Upper lobe of right lung (tissue), 1 donor: Measurements from ENCODE around the gene IL12RB2. TPM values are rescaled to one million over a fixed set of nuclear protein-coding genes. Genes with fewer than 3 reads are reported as not detected.

ENCODE experiments used
- ATAC-seq: fragments of 200-7000 bp; cut with Tn5 transposase; one replicate; pipeline ENCODE4 v1.9.1; 2020; ENCODE audit warnings: mild to moderate bottlenecking, moderate library complexity
- DNase-seq: peaks from one replicate; pipeline ENCODE4 v3.0.0-alpha.2; 2020
- H3K27ac ChIP-seq: fragments of 200-600 bp; one replicate; pipeline ENCODE4 v1.8.0; 2022
- H3K27me3 ChIP-seq: fragments of 200-600 bp; one replicate; pipeline ENCODE4 v1.8.0; 2022; ENCODE audit warnings: mild to moderate bottlenecking
- H3K36me3 ChIP-seq: fragments of 200-600 bp; one replicate; pipeline ENCODE4 v1.8.0; 2022
- H3K4me1 ChIP-seq: fragments of 200-600 bp; one replicate; pipeline ENCODE4 v1.8.0; 2022
- H3K4me3 ChIP-seq: fragments of 200-600 bp; one replicate; pipeline ENCODE4 v1.8.0; 2022; ENCODE audit warnings: mild to moderate bottlenecking
- H3K9me3 ChIP-seq: fragments of 200-600 bp; one replicate; pipeline ENCODE4 v1.8.0; 2022
- CTCF ChIP-seq: fragments of 200-600 bp; IDR thresholded peaks from one replicate; pipeline ENCODE4 v1.8.0; 2022; ENCODE audit warnings: antibody characterized with exemption
- intact Hi-C: fragments of 100-400 bp; cut with DNase I; formaldehyde crosslinking; loops from one replicate; pipeline ENCODE4 v1.11.0; 2022
- total RNA-seq: library from RNA; stranded (reverse); fragmentation: NEBNext Ultra II Directional; extraction: Animal tissue kit (Norgen Biotek cat#: 25700); gene quantifications from one replicate; pipeline ENCODE4 v1.2.1, GENCODE V29; 2021
- donor health status: DM: no; HTN: yes; CAD: no; lungs with severe emphysema.

IL12RB2 gene
- total RNA-seq, 1 donor from 2014 or later, result 0.87 TPM

- DNase-seq, result no peak
- no peak overlapping the region for H3K4me3 ChIP-seq
- intact Hi-C loops, result no loop called here
Measured at GRCh38 chr1:67314696-67315095, 7.0 kb downstream of the IL12RB2 start.

GRCh38 chr1:67316180-67316902 is 8.7 kb downstream of the IL12RB2 start:
- Histone ChIP-seq H3K27ac (no peak overlapping the region), H3K4me3 (no peak overlapping the region), H3K9me3 (no peaks in the 10 kb centered on the region), H3K27me3 (no peaks in the 10 kb centered on the region), H3K4me1 (no peaks in the 10 kb centered on the region), H3K36me3 (no peaks in the 10 kb centered on the region)
- DNase-seq, result no peak
- no peak for ATAC-seq
- no peak for TF ChIP-seq CTCF
- intact Hi-C loops, result no loop called here

More at GRCh38 chr1:67314696-67315095, 7.0 kb downstream of the IL12RB2 start:
- TF ChIP-seq CTCF, result no peak
- H3K36me3 ChIP-seq, result no peaks in the 10 kb centered on the region
- no peaks in the 10 kb centered on the region for H3K9me3 ChIP-seq
- no peaks in the 10 kb centered on the region for H3K4me1 ChIP-seq
- H3K27me3 ChIP-seq, result no peaks in the 10 kb centered on the region
- no peak overlapping the region for H3K27ac ChIP-seq
- ATAC-seq, result no peak

- H3K4me3 ChIP-seq, result no peak overlapping the region
- DNase-seq (no peak), ATAC-seq (no peak)
- H3K9me3 ChIP-seq, result no peaks in the 10 kb centered on the region
- TF ChIP-seq CTCF, result no peak
- H3K4me1 ChIP-seq, result no peaks in the 10 kb centered on the region
- intact Hi-C loops, result no loop called here
- no peaks in the 10 kb centered on the region for H3K36me3 ChIP-seq
- H3K27me3 ChIP-seq, result no peaks in the 10 kb centered on the region
- no peak overlapping the region for H3K27ac ChIP-seq
Measured at GRCh38 chr1:67316918-67317317, 9.2 kb downstream of the IL12RB2 start.

GRCh38 chr1:67317803-67318202 is 10.1 kb downstream of the IL12RB2 start:
- TF ChIP-seq CTCF, result no peak
- H3K36me3 ChIP-seq, result no peaks in the 10 kb centered on the region
- no peak overlapping the region for H3K27ac ChIP-seq
- no peaks in the 10 kb centered on the region for H3K27me3 ChIP-seq
- no peaks in the 10 kb centered on the region for H3K4me1 ChIP-seq
- no peak overlapping the region for H3K4me3 ChIP-seq
- intact Hi-C loops, result no loop called here
- no peaks in the 10 kb centered on the region for H3K9me3 ChIP-seq
- no peak for ATAC-seq
- no peak for DNase-seq

- Histone ChIP-seq H3K27me3 (no peaks in the 10 kb centered on the region), H3K36me3 (no peaks in the 10 kb centered on the region), H3K27ac (no peak overlapping the region), H3K9me3 (no peaks in the 10 kb centered on the region), H3K4me1 (no peaks in the 10 kb centered on the region), H3K4me3 (no peak overlapping the region)
- intact Hi-C loops, result no loop called here
- no peak for TF ChIP-seq CTCF
- no peak for ATAC-seq
- DNase-seq, result no peak
Measured at GRCh38 chr1:67322442-67322841, 14.8 kb downstream of the IL12RB2 start.

- no peaks in the 10 kb centered on the region for H3K4me1 ChIP-seq
- H3K27ac ChIP-seq, result no peak overlapping the region
- no peak overlapping the region for H3K4me3 ChIP-seq
- no peaks in the 10 kb centered on the region for H3K36me3 ChIP-seq
- no peak for DNase-seq
- ATAC-seq, result no peak
- H3K9me3 ChIP-seq, result no peaks in the 10 kb centered on the region
- TF ChIP-seq CTCF, result no peak
- intact Hi-C loops, result no loop called here
- H3K27me3 ChIP-seq, result no peaks in the 10 kb centered on the region
Measured at GRCh38 chr1:67323087-67323486, 15.4 kb downstream of the IL12RB2 start.
